Activated T-cell treated with anti-CD3 and anti-CD28 coated beads, Interleukin-2, amount 50 U/mL, for 48 hours (primary cell): Measurements from ENCODE around the gene SDHAF1.

Experiments
- DNase-seq, 2 experiments: peaks; one replicate each; pipeline ENCODE4 v3.0.0-alpha.2; 2020

SDHAF1 gene

DNA sequence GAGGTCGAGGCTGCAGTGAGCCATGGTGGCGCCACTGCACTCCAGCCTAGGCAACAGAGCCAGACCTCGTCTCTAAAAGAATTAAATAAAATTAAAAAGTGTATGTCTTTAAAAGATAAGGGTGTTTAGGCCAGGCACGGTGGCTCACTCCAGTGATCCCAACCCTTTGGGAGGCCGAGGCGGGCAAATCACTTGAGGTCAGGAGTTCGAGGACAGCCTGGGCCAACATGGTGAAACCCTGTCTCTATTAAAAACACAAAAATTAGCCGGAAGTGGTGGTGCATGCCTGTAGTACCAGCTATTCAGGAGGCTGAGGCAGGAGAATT is 7.5 kb upstream of the SDHAF1 start:
- DNase-seq = no peak

DNA sequence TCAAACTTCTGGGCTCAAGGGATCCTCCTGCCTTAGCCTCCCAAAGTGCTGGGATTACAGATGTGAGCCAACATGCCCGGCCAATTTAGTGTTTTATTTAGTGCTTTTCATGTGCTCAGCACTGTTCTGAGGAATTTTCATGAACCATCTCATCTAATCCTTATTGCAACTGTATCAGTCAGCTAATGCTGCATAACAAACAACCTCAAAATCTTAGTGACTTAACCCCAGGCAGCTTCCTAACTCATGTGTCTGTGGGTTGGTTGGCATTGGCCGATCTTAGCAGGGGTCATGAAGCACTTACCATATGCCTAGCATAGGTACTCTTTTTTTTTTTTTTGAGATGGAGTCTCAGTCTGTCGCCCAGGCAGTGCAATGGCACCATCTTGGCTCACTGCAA is 6.2 kb upstream of the SDHAF1 start:
- DNase-seq = no peak

DNA sequence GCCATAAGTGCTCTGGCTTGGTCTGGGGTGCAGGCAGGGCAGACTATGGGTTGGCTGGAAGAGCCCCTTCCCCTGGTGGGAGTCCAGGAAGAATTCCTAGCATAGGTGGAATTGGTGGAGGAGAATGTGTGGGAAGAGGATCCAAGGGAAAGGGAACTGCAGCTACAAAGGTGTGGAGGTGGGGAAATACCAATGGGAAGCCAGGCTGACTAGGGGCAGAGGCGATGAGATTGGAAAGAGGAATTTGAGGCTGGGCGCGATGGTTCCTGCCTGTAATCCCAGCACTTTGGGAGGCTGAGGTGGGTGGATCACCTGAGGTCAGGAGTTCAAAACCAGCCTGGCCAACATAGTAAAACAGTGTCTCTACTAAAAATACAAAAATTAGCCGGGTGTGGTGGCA is 4.8 kb upstream of the SDHAF1 start:
- no peak for DNase-seq

DNA sequence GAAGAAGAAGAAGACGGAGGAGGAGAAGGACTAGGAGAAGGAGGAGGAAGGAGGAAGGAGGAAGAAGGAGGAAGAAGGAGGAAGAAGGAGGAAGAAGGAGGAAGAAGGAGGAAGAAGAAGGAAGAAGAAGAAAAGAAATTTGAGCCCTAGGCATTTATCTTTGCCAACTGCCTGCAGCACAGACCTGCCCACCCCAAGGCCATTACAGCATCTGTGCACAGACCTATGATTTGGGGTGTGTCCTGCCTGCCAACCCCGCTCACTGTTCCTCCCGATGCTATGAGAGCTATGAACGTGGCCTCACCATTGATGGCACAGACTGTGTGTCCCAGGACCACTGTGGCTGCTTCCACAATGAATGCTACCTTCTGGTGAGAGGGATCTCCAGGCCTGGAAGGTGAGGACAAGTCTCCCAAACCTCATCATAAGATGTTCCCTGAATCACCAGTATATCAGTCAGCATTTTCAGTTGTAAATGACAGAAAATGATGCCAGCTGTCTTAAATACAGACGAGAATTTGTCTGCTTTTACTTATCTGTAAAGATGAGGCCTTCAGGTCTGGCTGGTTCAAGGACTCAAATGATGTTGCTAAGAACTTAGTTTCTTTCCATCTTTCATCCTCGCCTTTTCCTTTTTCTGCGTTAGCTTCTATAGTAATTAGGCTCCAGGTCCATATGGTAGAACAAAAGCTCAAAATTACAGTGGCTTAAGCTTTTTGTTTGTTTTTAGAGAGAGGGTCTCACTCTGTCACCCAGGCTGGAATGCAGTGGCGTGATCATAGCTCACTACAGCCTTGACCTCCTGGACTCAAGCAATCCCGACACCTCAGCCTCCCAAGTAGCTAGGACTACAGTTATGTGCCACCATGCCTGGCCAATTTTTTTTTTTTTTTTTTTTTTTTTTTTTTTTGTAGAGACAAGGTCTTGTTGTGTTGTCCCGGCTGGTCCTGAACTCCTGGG is 3.9 kb upstream of the SDHAF1 start:
- DNase-seq = no peak

DNA sequence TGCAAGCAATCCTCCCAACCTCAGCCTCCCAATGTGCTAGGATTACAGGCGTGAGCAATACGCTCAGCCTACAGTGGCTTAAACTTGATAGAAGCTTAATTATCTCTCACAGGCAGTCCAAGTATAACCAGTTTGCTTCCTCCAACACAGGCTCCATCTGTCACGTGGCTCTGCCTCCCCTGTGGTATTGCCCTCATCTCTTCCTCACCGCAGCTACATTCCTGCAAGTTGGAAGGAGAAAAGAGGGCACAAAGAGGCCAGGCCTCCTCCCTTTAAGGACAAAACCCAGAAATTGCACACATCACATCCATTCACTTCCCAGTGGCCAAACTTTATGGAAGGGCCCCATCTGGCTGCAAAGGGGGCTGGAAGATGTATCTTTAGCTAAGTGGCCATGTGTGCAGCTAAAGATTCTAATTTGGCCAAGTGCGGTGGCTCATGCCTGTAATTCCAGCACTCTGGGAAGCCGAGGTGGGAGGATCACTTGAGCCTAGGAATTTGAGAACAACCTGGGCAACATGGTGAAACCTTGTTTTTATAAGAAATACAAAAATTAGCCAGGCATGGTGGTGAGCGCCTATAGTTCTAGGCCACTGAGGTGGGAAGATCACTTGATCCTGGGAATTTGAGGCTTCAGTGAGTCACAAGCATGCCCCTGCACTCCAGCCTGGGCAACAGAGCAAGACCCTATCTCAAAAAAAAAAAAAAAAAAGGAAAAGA is 3.1 kb upstream of the SDHAF1 start:
- DNase-seq = no peak

DNA sequence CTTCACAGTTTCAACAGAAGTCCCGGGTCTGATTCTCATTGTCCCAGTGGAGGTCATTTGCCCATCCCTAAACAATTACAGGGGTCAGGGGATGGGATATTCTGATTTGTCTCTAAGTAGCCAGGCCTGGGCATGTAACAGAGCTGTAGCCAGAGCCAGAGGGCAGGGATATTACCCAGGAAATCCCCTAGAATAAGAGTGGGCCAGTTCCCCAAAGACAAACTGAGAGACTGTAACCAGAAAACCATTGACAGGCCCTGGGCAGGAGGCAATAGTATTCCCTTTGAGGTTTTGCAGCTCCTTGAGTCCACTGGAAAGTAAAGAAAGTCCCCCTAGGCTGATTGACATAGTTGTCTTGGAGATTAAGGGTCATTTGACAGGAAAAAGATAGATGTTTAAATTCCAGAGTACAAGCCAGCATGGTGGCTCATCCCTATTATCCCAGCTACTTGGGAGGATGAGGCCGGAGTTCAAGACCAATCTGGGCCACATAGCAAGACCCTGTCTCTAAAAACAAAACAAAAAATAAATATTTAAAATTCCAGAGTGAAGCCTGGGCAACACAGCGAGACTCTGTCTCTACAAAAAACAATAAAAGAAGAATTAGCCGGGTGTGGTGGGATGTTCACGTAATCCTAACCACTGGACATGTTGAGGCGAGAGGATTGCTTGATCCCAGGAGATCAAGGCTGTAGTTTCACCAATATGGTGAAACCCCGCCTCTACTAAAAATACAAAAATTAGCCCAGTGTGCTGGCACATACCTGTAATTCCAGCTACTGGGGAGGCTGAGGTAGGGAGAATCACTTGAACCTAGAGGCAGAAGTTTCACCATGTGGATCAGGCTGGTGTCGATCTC is 1.9 kb upstream of the SDHAF1 start:
- no peak for DNase-seq

DNA sequence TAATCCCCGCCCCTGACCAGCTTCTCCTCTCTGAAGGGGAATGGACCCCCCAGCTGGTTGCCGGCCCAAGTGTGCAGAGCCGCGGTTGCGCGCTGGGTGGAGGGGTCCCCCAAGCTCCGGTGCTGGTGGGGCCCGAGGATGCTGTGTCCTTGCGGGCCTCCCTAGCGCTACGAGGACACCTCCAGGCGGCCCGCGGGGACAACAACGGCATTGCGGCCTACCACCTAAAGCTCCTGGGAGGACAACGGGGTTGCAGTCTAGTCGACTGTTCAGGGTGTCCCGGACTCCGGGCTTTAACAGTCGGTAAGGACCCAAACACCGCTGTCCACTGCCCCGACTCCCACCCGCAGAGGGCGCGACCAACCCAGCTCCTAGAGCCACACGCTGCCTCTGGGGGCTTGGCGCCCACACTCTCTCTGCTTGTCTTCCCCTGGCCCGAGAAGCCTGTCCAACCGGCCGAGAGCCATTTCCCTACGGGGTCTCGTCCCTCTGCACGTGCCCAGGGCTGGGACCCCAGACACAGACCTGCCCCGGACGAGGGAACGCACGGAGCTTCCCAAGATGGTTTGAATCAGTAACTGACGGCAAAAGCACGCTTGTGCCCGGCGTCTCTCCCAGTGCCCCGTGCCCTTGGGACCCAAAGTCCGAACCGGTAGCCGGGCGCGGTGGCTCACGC is 927 bp upstream of the SDHAF1 start:
- DNase-seq = peak in 1 of 2 experiments; percentile 48

DNA sequence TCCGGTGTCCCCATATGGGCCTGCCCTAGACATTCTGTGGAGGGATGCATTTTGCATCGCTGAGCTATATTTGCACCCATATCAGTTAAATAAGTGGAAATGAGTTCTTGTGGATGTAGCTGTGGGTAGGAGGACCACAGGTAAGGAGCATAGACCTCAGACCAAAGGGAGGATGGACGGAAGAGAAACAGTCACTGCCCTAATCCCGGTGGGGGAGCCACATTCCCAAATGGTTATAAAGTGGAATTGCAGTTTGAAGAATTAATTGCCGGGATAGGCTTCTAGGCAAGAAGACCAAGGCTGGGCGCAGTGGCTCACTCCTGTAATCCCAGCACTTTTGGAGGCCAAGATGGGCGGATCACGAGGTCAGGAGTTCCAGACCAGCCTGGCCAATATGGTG is 1.8 kb downstream of the SDHAF1 start:
- no peak for DNase-seq

DNA sequence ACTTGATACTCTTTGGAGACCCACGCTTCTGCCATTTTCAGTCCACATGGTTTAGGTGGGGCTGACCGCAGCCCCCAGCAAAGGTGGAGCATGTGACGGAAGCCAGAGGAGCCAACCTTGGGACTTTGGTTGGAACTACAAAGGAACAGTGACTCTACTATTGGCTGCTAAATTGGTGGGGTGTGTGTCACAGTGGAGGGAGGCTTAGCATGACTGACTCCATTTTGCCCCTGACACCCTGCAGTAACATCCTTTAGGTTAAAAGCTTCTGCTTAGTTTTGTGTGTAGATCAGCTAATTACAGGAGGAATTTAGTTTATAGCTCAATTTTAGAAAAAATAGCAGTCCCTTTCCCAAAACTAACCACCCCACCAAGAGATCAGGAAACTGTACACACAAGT is 6.6 kb downstream of the SDHAF1 start:
- no peak for DNase-seq

DNA sequence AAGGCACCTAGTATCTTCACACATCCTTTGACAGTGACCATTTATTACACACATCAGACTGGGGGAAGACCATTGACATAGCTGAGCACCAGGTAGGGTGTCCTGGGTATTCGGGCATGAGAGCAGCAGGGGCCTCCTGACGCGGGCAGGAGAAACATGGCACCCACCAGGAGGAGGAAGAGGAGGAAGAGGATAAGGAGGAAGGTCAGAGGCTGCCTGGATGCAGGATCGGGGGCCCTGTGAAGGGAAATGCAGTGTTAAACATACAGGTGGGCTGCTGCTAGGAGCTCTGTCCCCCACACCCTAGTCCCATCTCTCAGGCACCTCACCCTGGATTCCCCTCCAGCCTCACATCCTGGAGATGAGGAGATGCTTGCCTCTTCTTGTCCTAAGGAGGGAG is 8.3 kb downstream of the SDHAF1 start:
- no peak for DNase-seq

DNA sequence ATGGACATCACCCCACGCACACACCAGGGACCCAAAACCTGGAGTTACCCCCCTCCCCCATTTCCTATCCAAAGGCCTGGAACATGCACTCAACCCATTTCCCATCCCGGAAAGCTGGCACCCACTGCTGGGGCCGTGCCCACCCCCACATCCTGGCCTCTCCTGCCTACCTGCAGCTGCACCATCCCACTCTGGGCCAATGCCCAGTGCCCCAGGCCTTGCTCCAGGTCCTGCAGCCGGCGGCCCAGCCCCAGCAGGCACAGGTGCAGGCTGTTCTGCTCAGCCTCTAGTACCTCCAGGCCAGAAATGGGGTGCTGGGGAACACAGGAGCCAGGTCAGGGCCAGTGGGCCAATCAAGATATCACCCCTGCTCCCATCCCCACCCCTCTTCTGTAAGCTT is 12.0 kb downstream of the SDHAF1 start:
- no peak for DNase-seq

DNA sequence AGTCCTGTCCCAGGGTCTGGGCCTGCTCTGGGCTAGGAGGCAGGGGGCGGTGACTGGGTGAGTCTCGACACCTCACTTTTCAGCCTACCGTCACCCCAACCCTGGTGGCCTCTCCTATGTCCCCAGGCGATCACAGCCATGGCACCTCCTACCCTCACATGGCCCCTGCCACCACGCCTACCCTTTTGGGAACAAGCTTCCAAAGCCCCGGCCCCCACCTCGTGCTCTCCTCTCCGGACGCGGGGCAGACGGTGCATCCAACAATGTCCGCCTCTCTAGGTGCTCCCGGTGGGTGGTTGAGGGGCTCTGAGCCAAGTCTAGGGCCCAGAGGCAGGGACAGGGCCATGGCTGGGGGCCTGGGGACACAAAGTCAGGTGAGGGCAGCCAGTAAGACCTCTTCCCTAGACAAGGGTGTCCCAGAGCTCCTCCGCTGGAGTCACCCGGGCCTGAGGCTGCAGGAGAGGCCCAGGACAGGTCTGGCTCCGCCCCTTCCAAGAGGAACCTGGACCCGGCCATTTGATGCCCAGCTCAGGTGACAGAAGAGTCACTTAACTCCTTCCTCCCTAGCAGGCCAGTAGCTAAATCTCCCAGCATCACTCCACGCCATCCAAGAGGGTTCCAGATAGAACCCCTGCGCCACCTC is 13.5 kb downstream of the SDHAF1 start, which contains the start of gene SYNE4:
SYNE4 (minus strand) TSS at position 478 of the 643 bp plus-strand sequence; CDS start at position 346, 132 bp downstream.
- DNase-seq = no peak

DNA sequence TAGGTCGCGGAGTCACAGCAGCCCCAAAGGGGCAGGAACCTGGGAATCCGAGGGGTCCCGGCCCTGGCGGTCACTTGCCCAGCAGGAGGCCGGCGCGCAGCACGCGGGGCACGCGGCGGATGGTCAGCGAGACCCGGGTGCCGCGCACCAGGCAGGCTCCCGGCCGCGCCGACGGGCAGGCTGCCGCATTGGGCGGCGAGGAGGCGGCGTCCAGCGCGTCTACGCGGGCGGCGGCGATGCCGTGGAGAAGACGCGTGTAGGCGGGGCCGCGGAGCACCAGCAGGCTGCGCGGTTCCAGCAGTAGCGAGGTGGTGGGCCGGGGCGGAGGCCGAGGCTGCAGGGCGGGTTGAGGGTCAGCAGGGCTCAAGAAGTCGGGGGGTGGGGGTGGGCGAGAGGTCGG is 14.2 kb downstream of the SDHAF1 start:
- DNase-seq = peak; percentile 57 to 72

DNA sequence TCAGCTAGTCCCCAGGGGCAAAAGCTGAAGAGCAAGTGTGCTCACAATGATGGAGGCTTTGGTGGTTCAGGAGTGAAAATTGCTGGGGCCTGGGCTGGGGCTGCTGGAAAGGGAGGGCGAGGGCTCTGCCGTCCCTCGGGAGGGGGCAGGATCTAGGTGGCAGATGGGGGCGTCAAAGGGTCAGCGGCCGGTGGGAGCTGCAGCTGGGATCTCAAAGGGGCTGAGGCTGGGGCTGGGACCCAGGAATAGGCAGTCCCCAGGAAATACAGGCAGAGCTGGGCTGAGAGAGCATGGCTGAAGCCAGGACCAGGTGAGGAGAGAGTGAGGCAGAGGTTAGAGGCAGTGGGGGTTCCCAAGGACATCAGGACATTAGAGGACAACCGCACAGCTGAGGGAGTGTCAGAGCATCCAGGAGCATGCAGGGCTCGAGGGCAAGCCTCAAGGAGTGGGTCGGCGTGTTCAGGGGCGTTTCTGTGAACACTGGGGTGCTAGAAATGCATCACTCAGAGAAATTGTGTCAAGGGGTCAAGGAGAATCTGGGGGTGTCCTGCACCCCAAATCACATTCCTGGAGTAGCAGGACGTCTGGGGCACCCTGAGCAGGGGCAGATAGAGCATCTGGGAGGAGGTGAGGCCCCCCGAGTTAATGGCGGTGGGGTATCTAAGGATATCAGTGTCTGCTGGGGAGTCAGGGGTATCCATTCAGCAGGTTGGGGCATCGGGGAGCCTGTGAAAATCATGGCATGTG is 14.8 kb downstream of the SDHAF1 start:
- DNase-seq = no peak

DNA sequence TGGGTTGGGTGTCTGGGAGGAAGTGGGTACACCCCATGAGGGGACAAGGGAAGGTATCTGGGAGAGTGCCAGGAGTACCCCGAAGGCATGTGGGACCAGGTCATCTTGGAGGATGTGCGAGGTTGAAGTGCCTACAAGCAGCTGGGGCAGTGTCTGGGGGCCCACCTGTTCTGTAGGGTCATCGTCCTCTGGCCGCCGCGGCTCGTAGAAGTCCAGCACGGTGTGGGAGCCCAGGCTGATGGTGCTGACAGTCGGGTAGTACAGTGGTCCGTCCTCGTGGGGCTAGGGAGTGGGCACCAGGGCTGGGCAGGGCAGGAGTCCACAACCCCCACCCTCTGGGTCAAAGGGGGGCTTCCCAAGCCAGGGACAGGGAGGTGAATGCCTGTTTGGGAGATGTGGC is 15.4 kb downstream of the SDHAF1 start:
- DNase-seq = no peak

DNA sequence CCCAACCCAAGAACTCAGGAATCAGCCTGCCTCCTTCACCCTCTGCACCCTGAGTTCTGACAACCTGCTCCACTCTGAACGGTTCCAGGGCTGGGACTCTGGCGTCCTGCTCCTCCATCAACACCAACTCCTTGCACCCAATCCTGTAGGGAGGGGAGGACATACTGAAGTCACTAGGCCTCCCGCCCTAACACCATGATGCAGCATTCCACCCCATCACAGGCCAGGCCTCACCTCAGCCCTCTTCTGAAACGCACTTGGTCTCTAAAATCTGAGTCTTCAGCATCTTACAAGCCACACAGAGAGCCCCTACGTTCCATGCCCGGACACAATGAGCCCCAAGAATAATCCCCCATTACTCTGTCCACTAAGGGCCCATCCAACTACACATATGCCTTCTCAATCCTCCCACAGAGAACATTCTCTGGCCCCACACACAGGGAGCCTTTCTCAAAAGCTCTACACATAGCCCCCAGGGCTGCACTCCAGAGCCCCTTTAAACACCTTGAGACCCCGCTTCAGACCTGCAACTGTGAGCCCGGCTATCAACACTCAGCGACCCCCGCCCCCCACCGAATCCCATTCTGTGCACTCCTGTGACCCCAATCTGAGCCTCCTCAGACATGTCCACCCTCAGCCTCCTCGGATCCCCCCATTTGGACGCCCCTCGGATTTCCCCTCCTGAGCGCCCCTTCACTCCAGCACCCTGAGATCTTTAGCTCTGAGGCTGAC is 18.5 kb downstream of the SDHAF1 start:
- DNase-seq = no peak

DNA sequence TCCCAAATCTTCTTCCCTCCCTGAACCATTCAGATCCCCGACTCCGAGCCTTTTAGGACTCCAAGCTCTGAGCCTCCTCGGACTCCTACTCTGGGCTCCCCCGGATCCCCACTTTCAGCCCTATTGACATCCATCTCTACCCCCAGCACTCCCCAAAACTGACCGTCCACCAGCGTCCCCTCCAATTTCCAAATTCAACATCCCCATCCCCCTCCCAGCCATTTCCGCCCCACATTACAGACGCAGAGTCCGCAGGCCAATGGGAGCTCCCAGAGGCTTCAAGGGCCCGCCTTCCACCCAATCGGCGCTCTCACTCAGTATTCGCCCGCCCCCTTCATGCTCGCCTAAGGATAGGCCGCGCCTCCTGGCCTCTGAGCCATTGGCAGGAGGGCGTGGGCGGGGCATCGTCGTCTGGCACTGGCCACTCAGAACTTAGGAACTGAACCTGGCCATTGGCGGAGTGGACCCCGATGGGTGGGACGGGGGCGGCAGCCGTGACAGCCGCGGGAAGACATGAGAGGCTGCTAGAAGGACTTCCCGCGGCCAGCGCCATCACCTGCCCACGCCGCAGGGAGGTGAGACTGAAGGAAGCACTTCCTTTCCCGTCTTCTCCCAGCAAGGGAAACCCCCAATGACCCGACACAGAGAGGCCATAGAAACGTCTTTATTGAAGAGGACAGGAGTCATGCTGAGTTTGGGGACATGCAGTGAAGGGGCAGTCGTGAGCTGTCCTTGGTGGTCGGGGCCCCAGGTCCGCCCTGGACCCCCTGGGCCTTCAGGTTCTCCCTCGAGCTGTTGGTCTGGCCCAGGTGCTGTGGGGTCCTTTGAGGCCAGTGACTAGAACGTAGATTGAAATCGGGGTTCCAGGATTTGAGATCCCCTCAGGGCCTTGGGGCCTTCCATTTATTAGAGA is 19.3 kb downstream of the SDHAF1 start, which contains the start of gene ALKBH6:
ALKBH6 (minus strand) TSS at position 202 of the 913 bp plus-strand sequence. CDS start 816 bp downstream, outside the sequence.
- peak; percentile 99 to 100 for DNase-seq

DNA sequence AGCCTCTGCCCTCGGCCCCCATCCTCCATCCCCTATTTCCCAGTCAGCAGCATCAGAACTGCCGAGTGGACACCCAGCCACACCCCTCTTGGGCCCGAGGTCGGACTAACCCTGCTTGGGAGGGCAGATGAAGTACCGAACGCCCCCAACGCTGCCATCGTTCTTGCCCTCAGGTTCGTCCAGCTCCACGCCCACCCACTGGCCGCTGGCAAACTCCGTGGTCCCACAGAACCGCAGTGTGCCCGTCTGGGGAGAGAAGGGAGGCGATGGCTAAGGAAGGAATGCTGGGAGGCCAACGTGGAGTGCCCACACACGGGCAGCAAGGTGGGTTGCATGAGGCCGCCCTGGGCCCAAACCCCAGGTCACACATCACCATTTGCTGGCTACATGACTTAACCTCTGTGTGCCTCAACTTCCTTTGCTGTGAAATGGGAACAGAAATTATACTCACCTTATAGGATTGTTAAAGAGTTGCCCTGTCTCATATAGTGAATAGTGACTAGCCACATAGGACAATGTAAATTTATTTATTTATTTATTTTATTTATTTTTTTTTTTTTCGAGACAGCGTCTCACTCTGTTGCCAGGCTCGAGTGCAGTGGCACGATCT is 24.2 kb downstream of the SDHAF1 start:
- DNase-seq = no peak

DNA sequence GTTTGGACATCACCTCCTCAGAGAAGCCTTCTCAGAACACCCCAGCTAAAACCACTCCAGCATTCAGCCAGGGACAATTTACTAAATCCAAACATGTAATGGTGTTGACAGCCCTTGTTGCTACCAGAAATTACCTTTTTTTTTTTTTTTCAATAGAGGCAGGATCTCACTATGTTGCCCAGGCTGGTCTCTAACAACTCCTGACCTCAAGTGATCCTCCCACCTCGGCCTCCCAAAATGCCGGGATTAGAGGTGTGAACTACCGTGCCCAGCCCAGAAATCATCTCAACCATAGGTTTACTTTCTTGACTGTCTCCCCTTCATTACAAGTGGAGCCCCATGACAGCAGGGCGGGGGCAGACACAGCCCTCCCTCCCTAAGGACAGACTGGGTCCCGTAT is 28.4 kb downstream of the SDHAF1 start:
- no peak for DNase-seq
